Liver (tissue), 9 donors: Measurements from ENCODE around the gene TSPEAR. TPM values are rescaled to one million over a fixed set of nuclear protein-coding genes. Genes with fewer than 3 reads are reported as not detected.

Experiments used
- DNase-seq: peaks from one replicate; pipeline ENCODE4 v3.0.0-alpha.2; 2017; ENCODE audit warnings: low spot score
- H3K27ac ChIP-seq, 2 donors: one replicate each; pipeline ENCODE4 v1.7.0; 2013; ENCODE audit warnings: inconsistent platforms in 2 of 2, low read length in 2 of 2, control low read depth in 1 of 2, low read depth in 1 of 2, mild to moderate bottlenecking in 1 of 2
- H3K27me3 ChIP-seq, 4 donors: one replicate each; pipeline versions ENCODE4 v1.6.1 to v1.7.0; 2013; ENCODE audit warnings: low read length in 3 of 4, inconsistent platforms in 1 of 4, mild to moderate bottlenecking in 1 of 4, moderate library complexity in 1 of 4; ENCODE audit not compliant: control insufficient read depth in 4 of 4, insufficient read depth in 4 of 4
- H3K36me3 ChIP-seq, 4 donors: one replicate each; pipeline versions ENCODE4 v1.6.1 to v1.7.0; 2013; ENCODE audit warnings: low read length in 3 of 4, mild to moderate bottlenecking in 3 of 4, low read depth in 1 of 4, moderate library complexity in 1 of 4; ENCODE audit not compliant: control insufficient read depth in 4 of 4, insufficient read depth in 3 of 4
- H3K4me1 ChIP-seq, 4 donors: one replicate each; pipeline versions ENCODE4 v1.6.1 to v1.7.0; 2013; ENCODE audit warnings: low read length in 3 of 4, mild to moderate bottlenecking in 3 of 4, moderate library complexity in 1 of 4; ENCODE audit not compliant: control insufficient read depth in 4 of 4, insufficient read depth in 4 of 4
- H3K4me3 ChIP-seq, 3 donors: one replicate each; pipeline versions ENCODE4 v1.6.1 to v1.7.0; 2013; ENCODE audit warnings: low read length in 3 of 3, control low read depth in 1 of 3, low read depth in 1 of 3, mild to moderate bottlenecking in 1 of 3
- H3K9ac ChIP-seq, 2 donors: one replicate each; pipeline ENCODE4 v1.7.0; 2013; ENCODE audit warnings: low read length in 2 of 2, mild to moderate bottlenecking in 2 of 2, moderate library complexity in 2 of 2, control low read depth in 1 of 2, low read depth in 1 of 2
- H3K9me3 ChIP-seq, 4 donors: one replicate each; pipeline versions ENCODE4 v1.6.1 to v1.7.0; 2013; ENCODE audit warnings: low read length in 3 of 4; ENCODE audit not compliant: control insufficient read depth in 4 of 4
- ATF3 ChIP-seq: IDR thresholded peaks from 2 replicates; pipeline ENCODE4 v1.6.1; 2016; ENCODE audit warnings: antibody characterized with exemption
- CTCF ChIP-seq: fragments of 150-350 bp; IDR thresholded peaks from 2 replicates; pipeline ENCODE4 v1.5.1; 2017; ENCODE audit warnings: improper control_type of control experiment, low read depth, low read length; ENCODE audit not compliant: missing input control
- EGR1 ChIP-seq, 2 donors: IDR thresholded peaks; 2 replicates each; pipeline ENCODE4 v1.6.1; 2016 to 2018; ENCODE audit warnings: antibody characterized with exemption in 2 of 2, low read depth in 2 of 2
- FOXA1 ChIP-seq: IDR thresholded peaks from 2 replicates; pipeline ENCODE4 v1.6.1; 2016; ENCODE audit warnings: antibody characterized with exemption
- FOXA2 ChIP-seq: IDR thresholded peaks from 2 replicates; pipeline ENCODE4 v1.6.1; 2016; ENCODE audit warnings: antibody characterized with exemption
- GABPA ChIP-seq, 2 donors: IDR thresholded peaks in 1 of 2; conservative IDR thresholded peaks in 1 of 2; 2 replicates each; pipeline ENCODE4 v1.6.1; 2016; ENCODE audit warnings: antibody characterized with exemption in 2 of 2, mild to moderate bottlenecking in 1 of 2, moderate library complexity in 1 of 2
- HNF4A ChIP-seq, 2 donors: conservative IDR thresholded peaks; 2 replicates each; pipeline ENCODE4 v1.6.1; 2016; ENCODE audit warnings: antibody characterized with exemption in 2 of 2, mild to moderate bottlenecking in 2 of 2
- HNF4G ChIP-seq: IDR thresholded peaks from 2 replicates; pipeline ENCODE4 v1.6.1; 2016; ENCODE audit warnings: antibody characterized with exemption
- JUND ChIP-seq, 2 donors: IDR thresholded peaks; 2 replicates each; pipeline ENCODE4 v1.6.1; 2016; ENCODE audit warnings: antibody characterized with exemption in 2 of 2
- MAX ChIP-seq: IDR thresholded peaks from 2 replicates; pipeline ENCODE4 v1.6.1; 2016; ENCODE audit warnings: antibody characterized with exemption
- NR2F2 ChIP-seq: IDR thresholded peaks from 2 replicates; pipeline ENCODE4 v1.6.1; 2016; ENCODE audit warnings: antibody characterized with exemption
- RAD21 ChIP-seq, 2 donors: IDR thresholded peaks; 2 replicates each; pipeline ENCODE4 v1.6.1; 2016; ENCODE audit warnings: antibody characterized with exemption in 2 of 2, mild to moderate bottlenecking in 2 of 2
- REST ChIP-seq: IDR thresholded peaks from 2 replicates; pipeline ENCODE4 v1.6.1; 2016; ENCODE audit warnings: antibody characterized with exemption, mild to moderate bottlenecking
- RXRA ChIP-seq, 2 donors: IDR thresholded peaks; 2 replicates each; pipeline ENCODE4 v1.6.1; 2017 to 2018; ENCODE audit warnings: antibody characterized with exemption in 2 of 2, mild to moderate bottlenecking in 1 of 2
- SP1 ChIP-seq: IDR thresholded peaks from 2 replicates; pipeline ENCODE4 v1.6.1; 2018; ENCODE audit warnings: antibody characterized with exemption, mild to moderate bottlenecking
- TAF1 ChIP-seq: conservative IDR thresholded peaks from 2 replicates; pipeline ENCODE4 v1.6.1; 2016; ENCODE audit warnings: antibody characterized with exemption, mild to moderate bottlenecking
- YY1 ChIP-seq: IDR thresholded peaks from 2 replicates; pipeline ENCODE4 v1.6.1; 2016; ENCODE audit warnings: antibody characterized with exemption, mild to moderate bottlenecking
- ZBTB33 ChIP-seq: IDR thresholded peaks from 2 replicates; pipeline ENCODE4 v1.6.1; 2016; ENCODE audit warnings: antibody characterized with exemption
- WGBS: extraction: QIAGEN DNeasy Blood & Tissue Kit; methylation state at CpG from one replicate; pipeline ENCODE4 v1.1.7; 2013; 5-methylcytosine and 5-hydroxymethylcytosine counted together
- polyA plus RNA-seq, 2 donors: library from polyadenylated mRNA; stranded (reverse) in 1 of 2; unstranded in 1 of 2; fragments of 200-250 nt in 1 of 2; fragments of >200 nt in 1 of 2; fragmentation: Nextera tagmentation in 1 of 2; extraction: Ambion mirVana in 1 of 2; gene quantifications; one replicate each; pipeline versions ENCODE4 v1.2.1 to v1.2.3, GENCODE V29; 2013 to 2015
- total RNA-seq, 2 donors: library from RNA; depleted of rRNA; stranded (reverse); fragments of >200 nt; gene quantifications; one replicate each; pipeline ENCODE4 v1.2.3, GENCODE V29; 2014
- donor health status: healthy.
- donor health status: healthy.
- donor health status: healthy.
- donor health status: healthy.
- donor health status: healthy.

TSPEAR gene
- total and polyA plus RNA-seq, 4 donors, result under 0.01 to 0.14 (median 0.01) TPM; not detected in 1

- H3K27me3 ChIP-seq, result no peaks in the 10 kb centered on the region
- DNase-seq, result no peak
Observed at GRCh38 chr21:44478124-44478800, 233.1 kb downstream of the TSPEAR start.

More at GRCh38 chr21:44478124-44478800, 233.1 kb downstream of the TSPEAR start:
- peak overlapping the region; percentile 97 for H3K27ac ChIP-seq
- H3K9ac ChIP-seq, result peak overlapping the region; percentile 50 to 94
- H3K9me3 ChIP-seq, result no peaks in the 10 kb centered on the region
- 30% methylated on average over 16 of the region's 16 CpGs for WGBS
- H3K4me3 ChIP-seq, result peak overlapping the region in 1 of 3 donors; percentile 9
- peaks cover 8 to 40% (median 29%) of the 10 kb centered on the region in 4 donors for H3K4me1 ChIP-seq
- TF ChIP-seq HNF4G, result peak; percentile 22
- peak; percentile 35 for TF ChIP-seq ZBTB33
- peak; percentile 81 to 94 for TF ChIP-seq RXRA (IDR thresholded peaks at IDR 0.05)
- no peak for TF ChIP-seq ATF3
- peak; percentile 27 to 37 for TF ChIP-seq RAD21 (IDR thresholded peaks at IDR 0.05)
- peak in 1 of 2 donors; percentile 52 for TF ChIP-seq JUND (IDR thresholded peaks at IDR 0.05)
- peak; percentile 73 for TF ChIP-seq REST
- no peak for TF ChIP-seq MAX
- TF ChIP-seq YY1, result peak; percentile 60
- no peak for TF ChIP-seq NR2F2
- TF ChIP-seq SP1, result peak; percentile 91
- peak; percentile 82 to 89 for TF ChIP-seq HNF4A (conservative IDR thresholded peaks at IDR 0.05)
- TF ChIP-seq GABPA (IDR thresholded peaks at IDR 0.05 in 1 of 2, conservative IDR thresholded peaks at IDR 0.05 in 1 of 2), result peak in 1 of 2 donors; percentile 70
- peak; percentile 92 for TF ChIP-seq FOXA2
- TF ChIP-seq TAF1, result no peak
- TF ChIP-seq CTCF, result no peak
- peak in 1 of 2 donors; percentile 58 for TF ChIP-seq EGR1 (IDR thresholded peaks at IDR 0.05; ENCODE audit: low read depth in 2 of 2)
- TF ChIP-seq FOXA1, result peak; percentile 75
- no peaks in the 10 kb centered on the region for H3K36me3 ChIP-seq
